Esophagus muscularis mucosa (tissue), 4 donors: Measurements from ENCODE around the gene TCN1. TPM values are rescaled to one million over a fixed set of nuclear protein-coding genes. Genes with fewer than 3 reads are reported as not detected.
"Not testable (repeated sequence)": the region's sequence is repeated elsewhere in the genome, so short reads cannot be mapped to it uniquely, and the experiment has no call there.

Source experiments
- DNase-seq: peaks from one replicate; pipeline ENCODE4 v3.0.0-alpha.2; 2017; ENCODE audit errors: extremely low spot score
- H3K27ac ChIP-seq, 4 donors: fragments of 200-600 bp; sonication (generic); replicated peaks in 1 of 4; 1 replicate in 3 of 4; 2 replicates in 1 of 4; pipeline ENCODE4 v1.5.1; 2016 to 2019; ENCODE audit warnings: mild to moderate bottlenecking in 1 of 4
- H3K27me3 ChIP-seq, 4 donors: fragments of 200-600 bp; sonication (generic); one replicate each; pipeline versions ENCODE4 v1.5.1 to v1.6.0; 2016 to 2019
- H3K36me3 ChIP-seq, 4 donors: fragments of 200-600 bp; sonication (generic); one replicate each; pipeline ENCODE4 v1.5.1; 2016 to 2019
- H3K4me1 ChIP-seq, 4 donors: fragments of 200-600 bp; sonication (generic); one replicate each; pipeline ENCODE4 v1.5.1; 2016 to 2019
- H3K4me3 ChIP-seq, 4 donors: fragments of 200-600 bp; sonication (generic); 1 replicate in 2 of 4; 2 replicates in 2 of 4; pipeline ENCODE4 v1.5.1; 2016 to 2019; ENCODE audit warnings: mild to moderate bottlenecking in 4 of 4, moderate library complexity in 1 of 4
- H3K9me3 ChIP-seq, 4 donors: fragments of 200-600 bp; sonication (generic); 1 replicate in 3 of 4; 2 replicates in 1 of 4; pipeline ENCODE4 v1.5.1; 2016 to 2019
- CTCF ChIP-seq, 3 experiments: fragments of 200-600 bp in 2 of 3; fragments of 450-650 bp in 1 of 3; sonication (generic) in 2 of 3; IDR thresholded peaks; one replicate each; pipeline ENCODE4 v1.5.1; 2017 to 2019; ENCODE audit warnings: antibody characterized with exemption in 3 of 3, mild to moderate bottlenecking in 2 of 3, moderate library complexity in 1 of 3
- EP300 ChIP-seq: sonication (generic); formaldehyde crosslinking; IDR thresholded peaks from one replicate; pipeline ENCODE4 v1.6.1; 2017; ENCODE audit warnings: antibody characterized with exemption
- POLR2A ChIP-seq: fragments of 450-650 bp; IDR thresholded peaks from one replicate; pipeline ENCODE4 v1.6.1; 2017; ENCODE audit warnings: antibody characterized with exemption, moderate library complexity, mild to moderate bottlenecking, low read depth
- POLR2AphosphoS5 ChIP-seq, 2 donors: sonication (generic); formaldehyde crosslinking; IDR thresholded peaks; one replicate each; pipeline ENCODE4 v1.6.1; 2017; ENCODE audit warnings: antibody characterized with exemption in 2 of 2
- WGBS: methylation state at CpG from one replicate; pipeline ENCODE4 v1.1.5; 2018; 5-methylcytosine and 5-hydroxymethylcytosine counted together
- intact Hi-C: fragments of 100-400 bp; cut with DNase I; formaldehyde crosslinking; loops from one replicate; pipeline ENCODE4 v1.15.1; 2023
- total RNA-seq, 4 donors: library from RNA; depleted of rRNA; stranded (reverse); fragments of >200 nt; gene quantifications; one replicate each; pipeline versions ENCODE4 v1.1.0 to v1.2.1, GENCODE V29; 2016

TCN1 gene
- total RNA-seq, 4 donors from 2014 or later: 0.66 TPM; not detected in 3

DNA sequence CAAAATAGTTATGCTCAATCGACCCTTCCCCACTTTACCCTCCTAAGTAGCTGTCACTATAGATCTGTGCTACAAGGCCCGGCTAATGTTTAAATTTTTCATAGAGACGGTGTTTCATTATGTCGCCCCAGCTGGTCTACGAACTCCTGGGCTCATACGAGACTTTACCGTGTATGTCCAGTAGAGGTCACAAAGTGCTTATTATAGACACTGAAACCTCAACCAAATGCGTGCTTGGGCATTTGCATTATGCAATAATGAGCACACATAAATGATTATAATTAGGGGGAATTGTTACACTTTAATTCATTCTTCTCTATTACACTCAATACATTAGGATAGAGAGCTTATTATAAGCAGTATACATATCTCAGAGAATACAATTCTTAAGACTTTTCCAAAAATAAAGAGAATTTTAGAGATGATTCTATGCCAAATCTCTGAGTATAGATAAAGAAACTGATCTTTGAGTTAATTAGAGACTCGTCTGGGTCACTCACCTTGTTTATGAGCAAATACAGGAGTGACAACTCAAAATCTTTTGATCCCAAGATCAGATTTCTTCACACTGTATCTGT is 43.2 kb downstream of the TCN1 start:
- no peak overlapping the region for H3K4me3 ChIP-seq
- TF ChIP-seq CTCF (IDR thresholded peaks at IDR 0.05) (peak; percentile 56 to 64 (median 62)), POLR2AphosphoS5 (IDR thresholded peaks at IDR 0.05) (no peak)
- H3K4me1 ChIP-seq: peaks cover 0 to 9% (median 4%) of the 10 kb centered on the region in 4 donors
- H3K27ac ChIP-seq: no peak overlapping the region
- intact Hi-C loops: loop anchor here (5.0 to 10.0 kb wide), 2 partner anchors 309 to 372 kb away; no protein-coding TSS in a partner anchor
- H3K36me3 ChIP-seq: no peaks in the 10 kb centered on the region
- 4% methylated on average over 9 of the region's 9 CpGs for WGBS
- DNase-seq: no peak
- no peaks in the 10 kb centered on the region for H3K27me3 ChIP-seq
- H3K9me3 ChIP-seq: no peaks in the 10 kb centered on the region

DNA sequence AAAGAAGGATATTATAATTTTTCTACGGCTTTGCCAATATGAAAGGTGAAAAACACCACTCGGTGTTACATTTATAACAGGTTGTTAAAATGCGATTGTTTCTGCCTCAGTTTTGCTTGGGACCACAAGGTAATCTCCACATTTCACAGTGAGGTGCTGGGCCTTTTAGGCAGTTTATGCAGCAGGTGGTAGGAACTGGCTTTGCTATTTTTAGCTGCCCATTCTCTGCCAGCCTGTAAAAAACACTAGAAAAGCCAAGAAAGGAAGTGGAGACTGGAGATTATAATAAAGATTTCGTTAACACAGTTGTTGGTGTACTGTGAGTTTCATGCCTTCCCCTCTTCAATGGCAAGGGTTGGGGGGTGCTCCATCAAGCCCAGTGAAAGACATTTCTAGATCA is 47.7 kb downstream of the TCN1 start:
- DNase-seq: no peak
- intact Hi-C loops: no loop called here

GRCh38 chr11:59816434-59816833 is 49.9 kb downstream of the TCN1 start:
- H3K4me3 ChIP-seq, H3K9me3 ChIP-seq, H3K27me3 ChIP-seq, H3K36me3 ChIP-seq, H3K27ac ChIP-seq, H3K4me1 ChIP-seq, DNase-seq, intact Hi-C loops: not testable (repeated sequence)
- 54% methylated on average over 1 of the region's 1 CpG for WGBS

More for the DNA sequence above, 47.7 kb downstream of the TCN1 start:
- Histone ChIP-seq H3K4me1 (peaks cover 0 to 9% (median 4%) of the 10 kb centered on the region in 4 donors), H3K27me3 (no peaks in the 10 kb centered on the region), H3K9me3 (no peaks in the 10 kb centered on the region), H3K4me3 (no peak overlapping the region), H3K27ac (no peak overlapping the region), H3K36me3 (no peaks in the 10 kb centered on the region)
- 71% methylated on average over 4 of the region's 4 CpGs for WGBS
- TF ChIP-seq POLR2A (no peak), EP300 (no peak), POLR2AphosphoS5 (IDR thresholded peaks at IDR 0.05) (no peak), CTCF (IDR thresholded peaks at IDR 0.05) (no peak)

GRCh38 chr11:59815754-59816153 is 50.5 kb downstream of the TCN1 start:
- TF ChIP-seq POLR2AphosphoS5 (IDR thresholded peaks at IDR 0.05): no peak
- no peak for TF ChIP-seq POLR2A
- no peak for TF ChIP-seq EP300
- TF ChIP-seq CTCF (IDR thresholded peaks at IDR 0.05): no peak
- no peaks in the 10 kb centered on the region for H3K27me3 ChIP-seq
- intact Hi-C loops: no loop called here

DNA sequence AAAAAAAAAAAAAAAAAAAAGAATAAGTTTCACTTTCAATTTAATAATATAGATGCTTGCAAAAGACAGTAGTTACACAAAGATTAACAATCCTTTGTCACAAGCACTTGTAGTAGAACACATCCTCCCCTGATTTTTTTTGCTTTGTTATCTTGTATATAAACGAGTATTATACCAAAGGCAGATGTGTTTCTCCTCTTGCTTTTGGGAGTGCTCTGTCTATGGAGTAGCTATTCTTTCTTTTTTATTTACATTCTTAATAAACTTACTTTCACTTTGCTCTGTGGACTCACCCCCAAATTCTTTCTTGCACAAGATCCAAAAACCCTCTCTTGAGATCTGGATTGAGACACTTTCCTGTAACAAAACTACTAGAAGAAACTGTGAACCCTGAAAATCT is 52.3 kb downstream of the TCN1 start:
- TF ChIP-seq EP300 (no peak), CTCF (IDR thresholded peaks at IDR 0.05) (no peak), POLR2A (no peak), POLR2AphosphoS5 (IDR thresholded peaks at IDR 0.05) (no peak)

More at GRCh38 chr11:59815754-59816153, 50.5 kb downstream of the TCN1 start:
- Histone ChIP-seq H3K9me3 (no peaks in the 10 kb centered on the region), H3K36me3 (no peaks in the 10 kb centered on the region), H3K27ac (no peak overlapping the region), H3K4me1 (peaks cover 0 to 5% (median 4%) of the 10 kb centered on the region in 4 donors), H3K4me3 (no peak overlapping the region)
- no peak for DNase-seq
- WGBS: 91% methylated on average over 1 of the region's 1 CpG

More for the DNA sequence above, 52.3 kb downstream of the TCN1 start:
- H3K4me1 ChIP-seq: peaks cover 12 to 16% (median 14%) of the 10 kb centered on the region in 4 donors
- H3K27ac ChIP-seq: no peak overlapping the region
- H3K36me3 ChIP-seq: peaks cover 0 to under 1% (median 0%) of the 10 kb centered on the region in 4 donors
- no peak for DNase-seq
- no peak overlapping the region for H3K4me3 ChIP-seq
- no peaks in the 10 kb centered on the region for H3K27me3 ChIP-seq
- intact Hi-C loops: no loop called here
- WGBS: 58% methylated on average over 1 of the region's 1 CpG
- no peaks in the 10 kb centered on the region for H3K9me3 ChIP-seq
